ENCODE data around the gene TTLL11.

DNA sequence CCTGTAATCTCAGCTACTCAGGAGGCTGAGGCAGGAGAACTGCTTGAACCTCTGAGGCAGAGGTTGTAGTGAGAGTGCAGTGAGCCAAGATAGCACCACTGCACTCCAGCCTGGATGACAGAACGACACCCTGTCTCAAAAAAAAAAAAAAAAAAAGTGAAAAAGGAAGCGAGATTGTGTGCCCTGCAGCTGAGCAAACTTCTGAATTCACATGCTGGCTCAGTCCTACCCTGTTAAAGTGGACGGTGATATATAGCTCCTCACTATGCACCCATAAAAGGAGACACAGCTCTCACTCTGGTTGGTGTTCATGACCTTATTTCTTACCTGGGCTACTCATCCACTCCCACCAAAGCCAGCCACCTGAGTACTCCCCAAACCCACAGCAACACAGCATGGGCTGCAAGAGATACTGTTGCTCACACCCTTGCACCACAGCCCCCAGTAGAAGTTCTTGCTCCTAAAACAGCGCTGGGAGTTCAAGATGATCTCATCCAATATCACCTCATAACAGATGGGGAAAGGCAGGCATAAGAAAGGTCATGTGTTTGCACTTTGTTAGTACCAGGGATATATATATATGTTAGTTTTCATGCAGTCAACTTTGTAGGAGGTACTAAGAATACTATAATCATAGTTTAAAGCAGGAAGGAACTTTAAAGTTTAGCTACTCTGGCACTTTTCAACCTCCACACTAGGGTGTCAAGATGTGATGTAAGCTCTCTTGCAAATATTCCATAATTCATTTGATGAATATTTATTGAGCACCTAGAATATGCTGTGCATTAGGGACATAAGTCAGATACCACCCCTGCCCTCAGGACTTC is 4.0 kb downstream of the TTLL11 start:
- TF ChIP-seq, protein P1, sequence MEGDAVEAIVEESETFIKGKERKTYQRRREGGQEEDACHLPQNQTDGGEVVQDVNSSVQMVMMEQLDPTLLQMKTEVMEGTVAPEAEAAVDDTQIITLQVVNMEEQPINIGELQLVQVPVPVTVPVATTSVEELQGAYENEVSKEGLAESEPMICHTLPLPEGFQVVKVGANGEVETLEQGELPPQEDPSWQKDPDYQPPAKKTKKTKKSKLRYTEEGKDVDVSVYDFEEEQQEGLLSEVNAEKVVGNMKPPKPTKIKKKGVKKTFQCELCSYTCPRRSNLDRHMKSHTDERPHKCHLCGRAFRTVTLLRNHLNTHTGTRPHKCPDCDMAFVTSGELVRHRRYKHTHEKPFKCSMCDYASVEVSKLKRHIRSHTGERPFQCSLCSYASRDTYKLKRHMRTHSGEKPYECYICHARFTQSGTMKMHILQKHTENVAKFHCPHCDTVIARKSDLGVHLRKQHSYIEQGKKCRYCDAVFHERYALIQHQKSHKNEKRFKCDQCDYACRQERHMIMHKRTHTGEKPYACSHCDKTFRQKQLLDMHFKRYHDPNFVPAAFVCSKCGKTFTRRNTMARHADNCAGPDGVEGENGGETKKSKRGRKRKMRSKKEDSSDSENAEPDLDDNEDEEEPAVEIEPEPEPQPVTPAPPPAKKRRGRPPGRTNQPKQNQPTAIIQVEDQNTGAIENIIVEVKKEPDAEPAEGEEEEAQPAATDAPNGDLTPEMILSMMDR (IDR thresholded peaks at IDR 0.05; ENCODE audit: poor library complexity, severe bottlenecking), result no peak
- TF ChIP-seq POLR2AphosphoS5 (IDR thresholded peaks at IDR 0.05) (no peak), EZH2 (IDR thresholded peaks at IDR 0.05; ENCODE audit: borderline replicate concordance, insufficient read depth, low read length, poor library complexity, severe bottlenecking) (no peak)
